Uterus (tissue), 4 donors: ENCODE data around the gene TRPC4. TPM values are rescaled to one million over a fixed set of nuclear protein-coding genes. Genes with fewer than 3 reads are reported as not detected.
A peak's percentile ranks its signal among the peaks of the same experiment; 100 is the strongest.

Source experiments
- DNase-seq, 2 donors: peaks; one replicate each; pipeline ENCODE4 v3.0.0-alpha.2; 2019 to 2020
- H3K27ac ChIP-seq, 2 donors: fragments of 200-600 bp; sonication (generic); 1 replicate in 1 of 2; 2 replicates in 1 of 2; pipeline ENCODE4 v1.5.1; 2016 to 2018
- H3K27me3 ChIP-seq, 2 donors: fragments of 200-600 bp; sonication (generic); one replicate each; pipeline ENCODE4 v1.5.1; 2018 to 2019; ENCODE audit warnings: control low read depth in 1 of 2
- H3K36me3 ChIP-seq, 2 donors: fragments of 200-600 bp; sonication (generic); one replicate each; pipeline ENCODE4 v1.5.1; 2019; ENCODE audit warnings: control low read depth in 1 of 2
- H3K4me1 ChIP-seq, 2 donors: fragments of 200-600 bp; sonication (generic); one replicate each; pipeline ENCODE4 v1.5.1; 2018 to 2019; ENCODE audit warnings: control low read depth in 1 of 2
- H3K4me3 ChIP-seq, 2 donors: fragments of 200-600 bp; sonication (generic); 1 replicate in 1 of 2; 2 replicates in 1 of 2; pipeline ENCODE4 v1.5.1; 2018 to 2019; ENCODE audit warnings: mild to moderate bottlenecking in 1 of 2
- H3K9me3 ChIP-seq, 2 donors: fragments of 200-600 bp; sonication (generic); one replicate each; pipeline ENCODE4 v1.5.1; 2019; ENCODE audit warnings: control low read depth in 1 of 2
- POLR2A ChIP-seq, 2 donors: fragments of 450-650 bp; IDR thresholded peaks; one replicate each; pipeline ENCODE4 v1.6.1; 2016; ENCODE audit warnings: antibody characterized with exemption in 2 of 2, mild to moderate bottlenecking in 1 of 2, moderate library complexity in 1 of 2
- intact Hi-C: fragments of 100-400 bp; cut with DNase I; formaldehyde crosslinking; loops from one replicate; pipeline ENCODE4 v1.15.1; 2023; ENCODE audit warnings: low total_unique reads
- total RNA-seq, 4 donors: library from RNA; depleted of rRNA in 3 of 4; stranded (reverse); fragments of >200 nt in 3 of 4; gene quantifications; one replicate each; pipeline versions ENCODE4 v1.1.0 to v1.2.4, GENCODE V29; 2014 to 2023
- TF ChIP-seq, protein P1 (sequence below), 4 experiments: fragments of 200-600 bp in 2 of 4; fragments of 450-650 bp in 2 of 4; sonication (generic) in 2 of 4; IDR thresholded peaks; one replicate each; pipeline ENCODE4 v1.5.1; 2016 to 2019; ENCODE audit warnings: antibody characterized with exemption in 4 of 4, mild to moderate bottlenecking in 2 of 4, moderate library complexity in 1 of 4
- donor health status: DM: yes; HTN: yes; CAD: no.

Gene TRPC4
- total RNA-seq, 4 donors from 2014 or later: 2.4 to 13.4 (median 12.9) TPM

DNA sequence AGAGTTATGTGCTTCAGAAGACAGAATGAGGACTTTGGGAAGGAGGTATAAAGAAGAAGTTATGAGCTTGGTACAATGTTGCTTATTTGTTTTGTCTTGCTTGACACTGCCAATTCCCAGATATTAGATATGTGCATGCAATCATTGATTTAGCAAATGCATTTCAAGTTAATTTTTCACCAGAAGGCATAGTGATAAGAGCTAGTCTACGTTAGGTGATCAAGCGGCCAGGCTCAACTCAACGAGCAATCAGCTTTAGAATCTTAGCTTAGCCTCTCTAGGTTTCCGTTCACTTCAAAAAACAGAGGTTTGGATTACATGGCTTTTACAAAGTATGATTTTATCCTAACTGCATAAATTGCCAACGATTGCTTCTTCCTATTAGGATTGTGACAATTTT lies 189.4 kb downstream of the TRPC4 start:
- H3K4me1 ChIP-seq: no peaks in the 10 kb centered on the region
- no peaks in the 10 kb centered on the region for H3K9me3 ChIP-seq
- no peak for TF ChIP-seq POLR2A (IDR thresholded peaks at IDR 0.05)
- TF ChIP-seq, protein P1, sequence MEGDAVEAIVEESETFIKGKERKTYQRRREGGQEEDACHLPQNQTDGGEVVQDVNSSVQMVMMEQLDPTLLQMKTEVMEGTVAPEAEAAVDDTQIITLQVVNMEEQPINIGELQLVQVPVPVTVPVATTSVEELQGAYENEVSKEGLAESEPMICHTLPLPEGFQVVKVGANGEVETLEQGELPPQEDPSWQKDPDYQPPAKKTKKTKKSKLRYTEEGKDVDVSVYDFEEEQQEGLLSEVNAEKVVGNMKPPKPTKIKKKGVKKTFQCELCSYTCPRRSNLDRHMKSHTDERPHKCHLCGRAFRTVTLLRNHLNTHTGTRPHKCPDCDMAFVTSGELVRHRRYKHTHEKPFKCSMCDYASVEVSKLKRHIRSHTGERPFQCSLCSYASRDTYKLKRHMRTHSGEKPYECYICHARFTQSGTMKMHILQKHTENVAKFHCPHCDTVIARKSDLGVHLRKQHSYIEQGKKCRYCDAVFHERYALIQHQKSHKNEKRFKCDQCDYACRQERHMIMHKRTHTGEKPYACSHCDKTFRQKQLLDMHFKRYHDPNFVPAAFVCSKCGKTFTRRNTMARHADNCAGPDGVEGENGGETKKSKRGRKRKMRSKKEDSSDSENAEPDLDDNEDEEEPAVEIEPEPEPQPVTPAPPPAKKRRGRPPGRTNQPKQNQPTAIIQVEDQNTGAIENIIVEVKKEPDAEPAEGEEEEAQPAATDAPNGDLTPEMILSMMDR (IDR thresholded peaks at IDR 0.05): no peak
- no peaks in the 10 kb centered on the region for H3K36me3 ChIP-seq
- DNase-seq: no peak
- intact Hi-C loops: no loop called here
- H3K27me3 ChIP-seq: no peaks in the 10 kb centered on the region
- peak overlapping the region in 1 of 2 donors; percentile 5 for H3K27ac ChIP-seq
- no peak overlapping the region for H3K4me3 ChIP-seq

DNA sequence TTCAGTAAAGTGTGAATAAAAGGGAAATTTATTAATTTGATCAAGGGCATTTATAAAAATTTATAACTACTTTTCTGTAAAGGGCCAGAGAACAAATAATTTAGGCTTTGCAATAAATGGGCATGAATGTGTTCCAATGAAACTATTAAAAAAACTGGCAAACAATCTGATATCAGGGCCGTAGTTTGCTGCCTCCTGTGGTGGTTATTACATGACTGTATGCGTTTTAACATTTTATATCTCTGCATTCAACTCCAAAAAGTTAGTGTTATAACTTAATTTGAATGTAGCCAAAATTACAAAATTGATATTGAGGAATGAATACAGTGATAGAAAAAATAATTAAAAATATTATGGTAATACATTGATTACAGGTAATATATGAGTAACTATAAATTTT lies 190.5 kb downstream of the TRPC4 start:
- no peak for DNase-seq
- no peak overlapping the region for H3K27ac ChIP-seq
- H3K9me3 ChIP-seq: no peaks in the 10 kb centered on the region
- no peak for TF ChIP-seq POLR2A (IDR thresholded peaks at IDR 0.05)
- TF ChIP-seq, protein P1 (IDR thresholded peaks at IDR 0.05): peak in 1 of 4 experiments; percentile 14
- no peaks in the 10 kb centered on the region for H3K4me1 ChIP-seq
- intact Hi-C loops: no loop called here
- H3K36me3 ChIP-seq: no peaks in the 10 kb centered on the region
- H3K27me3 ChIP-seq: no peaks in the 10 kb centered on the region
- H3K4me3 ChIP-seq: no peak overlapping the region

DNA sequence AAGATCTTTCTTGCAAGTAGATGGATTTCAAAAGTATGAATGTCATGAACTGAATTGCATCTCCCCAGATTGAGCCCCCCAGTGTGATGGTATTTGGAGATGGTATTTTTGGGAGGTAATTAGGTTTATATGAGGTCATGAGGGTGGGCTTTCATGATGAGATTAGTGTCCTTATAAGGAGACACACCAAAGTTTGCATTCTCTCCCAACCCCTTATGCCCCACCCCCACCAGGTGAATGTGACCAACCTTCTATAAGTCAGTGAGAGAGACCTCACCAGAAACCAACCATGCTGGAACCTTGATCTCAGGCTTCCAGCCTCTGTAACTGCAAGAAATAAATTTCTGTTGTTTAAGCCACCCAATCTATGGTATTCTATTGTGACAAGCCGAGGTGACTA lies 199.7 kb downstream of the TRPC4 start:
- H3K4me3 ChIP-seq: no peak overlapping the region
- intact Hi-C loops: no loop called here
- no peaks in the 10 kb centered on the region for H3K36me3 ChIP-seq
- no peaks in the 10 kb centered on the region for H3K9me3 ChIP-seq
- H3K4me1 ChIP-seq: no peaks in the 10 kb centered on the region
- no peak for DNase-seq
- no peak overlapping the region for H3K27ac ChIP-seq
- no peaks in the 10 kb centered on the region for H3K27me3 ChIP-seq
- TF ChIP-seq, protein P1 (IDR thresholded peaks at IDR 0.05): no peak
- TF ChIP-seq POLR2A (IDR thresholded peaks at IDR 0.05): no peak

DNA sequence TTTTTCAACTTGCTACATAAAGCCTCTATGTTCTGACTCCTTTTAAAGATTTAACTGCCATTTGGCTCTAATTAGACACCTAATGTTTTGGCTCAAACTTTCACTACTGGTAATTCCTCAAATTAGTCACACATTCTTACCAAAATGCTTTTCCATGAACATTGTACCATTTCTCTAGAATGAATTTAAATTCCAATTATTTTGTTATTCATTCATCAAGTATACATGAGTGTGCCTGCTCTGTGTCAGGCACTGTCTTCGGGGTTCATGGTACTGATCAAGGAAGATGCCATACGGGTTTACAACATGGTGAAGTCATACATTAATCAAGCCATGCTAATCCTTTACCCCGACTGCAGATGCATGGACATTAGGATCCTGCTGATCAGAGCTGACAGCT lies 201.9 kb downstream of the TRPC4 start:
- intact Hi-C loops: no loop called here
- Histone ChIP-seq H3K9me3 (no peaks in the 10 kb centered on the region), H3K4me3 (no peak overlapping the region), H3K27ac (no peak overlapping the region), H3K36me3 (no peaks in the 10 kb centered on the region), H3K27me3 (no peaks in the 10 kb centered on the region), H3K4me1 (no peaks in the 10 kb centered on the region)
- no peak for TF ChIP-seq POLR2A (IDR thresholded peaks at IDR 0.05)
- TF ChIP-seq, protein P1 (IDR thresholded peaks at IDR 0.05): no peak
- DNase-seq: no peak

DNA sequence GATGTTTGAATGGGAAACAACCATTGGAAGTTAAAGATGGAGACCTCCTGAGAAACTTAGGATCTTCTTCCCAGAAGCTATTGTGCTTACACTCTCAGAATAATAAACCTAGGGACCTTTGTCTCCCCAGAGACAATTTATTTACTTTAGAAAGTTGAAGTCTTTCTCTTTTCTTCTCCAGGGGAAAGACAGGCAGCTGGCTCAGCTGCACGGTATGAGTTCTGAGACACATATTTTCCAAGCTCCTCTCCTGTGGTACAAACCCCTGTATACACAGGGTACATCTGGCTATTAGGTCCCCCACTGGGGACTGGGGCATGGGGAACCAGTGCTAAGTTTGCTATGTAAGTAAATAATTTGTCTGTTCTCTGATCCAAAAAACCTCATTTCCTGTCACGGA lies 203.5 kb downstream of the TRPC4 start:
- intact Hi-C loops: no loop called here
- no peaks in the 10 kb centered on the region for H3K9me3 ChIP-seq
- H3K4me3 ChIP-seq: no peak overlapping the region
- TF ChIP-seq, protein P1 (IDR thresholded peaks at IDR 0.05): no peak
- TF ChIP-seq POLR2A (IDR thresholded peaks at IDR 0.05): no peak
- H3K27ac ChIP-seq: no peak overlapping the region
- H3K36me3 ChIP-seq: no peaks in the 10 kb centered on the region
- no peaks in the 10 kb centered on the region for H3K27me3 ChIP-seq
- H3K4me1 ChIP-seq: no peaks in the 10 kb centered on the region
- no peak for DNase-seq
